DND-41 (cell line): Measurements from ENCODE around the gene FAM222B.
"Not testable (repeated sequence)": the region's sequence is repeated elsewhere in the genome, so short reads cannot be mapped to it uniquely, and the experiment has no call there.

Experiments
- ATAC-seq: fragments of 200-7000 bp; cut with Tn5 transposase; 3 replicates; pipeline ENCODE4 v1.9.1; 2021; ENCODE audit warnings: low read depth; ENCODE audit not compliant: insufficient read depth
- DNase-seq: peaks from one replicate; pipeline ENCODE4 v3.0.0-alpha.2; 2020
- H2AFZ ChIP-seq: 2 replicates; pipeline ENCODE4 v1.6.0; 2012; ENCODE audit warnings: low read depth, low read length
- H3K27ac ChIP-seq: 2 replicates; pipeline ENCODE4 v1.5.1; 2012; ENCODE audit warnings: low read length, inconsistent platforms
- H3K27me3 ChIP-seq: fragments of 200-600 bp; sonication (generic); 2 replicates; pipeline ENCODE4 v1.6.0; 2012; ENCODE audit warnings: low read length, mild to moderate bottlenecking, inconsistent platforms; ENCODE audit not compliant: insufficient read depth, poor library complexity
- H3K36me3 ChIP-seq: 2 replicates; pipeline ENCODE4 v1.5.1; 2012; ENCODE audit warnings: low read length, inconsistent platforms; ENCODE audit not compliant: insufficient read depth
- H3K4me1 ChIP-seq: 2 replicates; pipeline ENCODE4 v1.5.1; 2012; ENCODE audit warnings: mild to moderate bottlenecking, low read length; ENCODE audit not compliant: insufficient read depth
- H3K4me2 ChIP-seq: 2 replicates; pipeline ENCODE4 v1.6.0; 2012; ENCODE audit warnings: mild to moderate bottlenecking, moderate library complexity, low read length, inconsistent platforms; ENCODE audit not compliant: insufficient read depth
- H3K4me3 ChIP-seq, 2 experiments: fragments of 200-600 bp in 1 of 2; shearing (Covaris generic) in 1 of 2; 2 replicates each; pipeline ENCODE4 v1.5.1; 2012 to 2016; ENCODE audit warnings: inconsistent platforms in 2 of 2, low read length in 2 of 2, mild to moderate bottlenecking in 2 of 2, low read depth in 1 of 2, moderate library complexity in 1 of 2
- H3K79me2 ChIP-seq: 2 replicates; pipeline ENCODE4 v1.6.0; 2012; ENCODE audit warnings: low read length, inconsistent platforms; ENCODE audit not compliant: insufficient read depth
- H3K9ac ChIP-seq: 2 replicates; pipeline ENCODE4 v1.6.0; 2012; ENCODE audit warnings: low read depth, mild to moderate bottlenecking, inconsistent platforms, low read length, moderate library complexity
- H3K9me3 ChIP-seq: 2 replicates; pipeline ENCODE4 v1.5.1; 2012; ENCODE audit warnings: low read length, moderate library complexity, mild to moderate bottlenecking, inconsistent platforms; ENCODE audit not compliant: insufficient read depth, severe bottlenecking
- H4K20me1 ChIP-seq: 2 replicates; pipeline ENCODE4 v1.6.0; 2012; ENCODE audit warnings: low read length; ENCODE audit not compliant: insufficient read depth
- CTCF ChIP-seq: IDR thresholded peaks from 2 replicates; pipeline ENCODE4 v1.5.1; 2012; ENCODE audit warnings: borderline replicate concordance, low read length, moderate library complexity, mild to moderate bottlenecking; ENCODE audit not compliant: poor library complexity, severe bottlenecking; ENCODE audit errors: extremely low read depth
- EZH2 ChIP-seq: IDR thresholded peaks from 3 replicates; pipeline ENCODE4 v1.6.1; 2012; ENCODE audit warnings: borderline replicate concordance, low read depth, mild to moderate bottlenecking, moderate library complexity, low read length, inconsistent platforms; ENCODE audit not compliant: severe bottlenecking

The FAM222B gene

GRCh38 chr17:28737770-28738679 is 104.6 kb downstream of the FAM222B start:
- no peak for DNase-seq
- Histone ChIP-seq H4K20me1 (no peaks in the 10 kb centered on the region), H3K4me3 (no peak overlapping the region), H3K27me3 (no peaks in the 10 kb centered on the region), H3K9me3 (no peaks in the 10 kb centered on the region), H3K27ac (no peak overlapping the region), H2AFZ (no peak overlapping the region), H3K4me2 (no peak overlapping the region), H3K36me3 (no peaks in the 10 kb centered on the region), H3K9ac (no peak overlapping the region), H3K4me1 (peaks cover 2% of the 10 kb centered on the region), H3K79me2 (no peaks in the 10 kb centered on the region)
- ATAC-seq: no peak
- TF ChIP-seq CTCF (no peak), EZH2 (no peak)

- no peak overlapping the region for H3K4me3 ChIP-seq
- ATAC-seq (no peak), DNase-seq (no peak)
- no peaks in the 10 kb centered on the region for H3K4me1 ChIP-seq
- TF ChIP-seq EZH2 (no peak), CTCF (no peak)
- H3K27me3 ChIP-seq: no peaks in the 10 kb centered on the region
- H3K4me2 ChIP-seq: no peak overlapping the region
- no peaks in the 10 kb centered on the region for H4K20me1 ChIP-seq
- H3K9ac ChIP-seq: no peak overlapping the region
- H3K36me3 ChIP-seq: no peaks in the 10 kb centered on the region
- H2AFZ ChIP-seq: no peak overlapping the region
- H3K79me2 ChIP-seq: no peaks in the 10 kb centered on the region
- H3K9me3 ChIP-seq: no peaks in the 10 kb centered on the region
- H3K27ac ChIP-seq: no peak overlapping the region
Observed at GRCh38 chr17:28737316-28737715, 105.3 kb downstream of the FAM222B start.

- not testable (repeated sequence) for H3K27ac ChIP-seq, H4K20me1 ChIP-seq, H3K4me2 ChIP-seq, DNase-seq, H3K27me3 ChIP-seq, ATAC-seq, H3K9ac ChIP-seq, H3K4me1 ChIP-seq, H3K79me2 ChIP-seq, H3K4me3 ChIP-seq, H3K36me3 ChIP-seq, H2AFZ ChIP-seq, H3K9me3 ChIP-seq
Observed at GRCh38 chr17:28735913-28736769, 106.4 kb downstream of the FAM222B start.

GRCh38 chr17:28735242-28735722 is 107.3 kb downstream of the FAM222B start:
- Histone ChIP-seq H3K36me3 (no peaks in the 10 kb centered on the region), H3K4me2 (no peak overlapping the region), H3K27ac (no peak overlapping the region), H4K20me1 (no peaks in the 10 kb centered on the region), H3K4me1 (no peaks in the 10 kb centered on the region), H2AFZ (no peak overlapping the region), H3K4me3 (no peak overlapping the region), H3K9ac (no peak overlapping the region), H3K79me2 (no peaks in the 10 kb centered on the region), H3K27me3 (no peaks in the 10 kb centered on the region), H3K9me3 (no peaks in the 10 kb centered on the region)
- DNase-seq (no peak), ATAC-seq (no peak)
- no peak for TF ChIP-seq CTCF
- no peak for TF ChIP-seq EZH2
